Measurements from ENCODE around the gene AGRN. TPM values are rescaled to one million over a fixed set of nuclear protein-coding genes. Genes with fewer than 3 reads are reported as not detected.

AGRN gene
- total and polyA plus RNA-seq, 9 donors: 2.7 to 138 (median 14.3) TPM

GRCh38 chr1:1072299-1072848 lies 52.5 kb downstream of the AGRN start:
- Histone ChIP-seq H3K27ac (no peak overlapping the region), H3K36me3 (no peaks in the 10 kb centered on the region), H3K27me3 (peaks cover 3% of the 10 kb centered on the region), H3K9me3 (no peaks in the 10 kb centered on the region), H3K4me3 (no peak overlapping the region), H3K4me1 (ENCODE audit: insufficient read depth) (peaks cover 2% of the 10 kb centered on the region)
- intact Hi-C loops (cut with DNase I): no loop called here
- 64 to 74% (median 69%) methylated on average over 19 to 21 of the region's 21 CpGs for WGBS, 3 donors
- no peak for DNase-seq
- TF ChIP-seq POLR2A (IDR thresholded peaks at IDR 0.05): no peak

- WGBS, 3 donors: 67 to 70% (median 67%) methylated on average over 23 to 28 of the region's 28 CpGs
- no peak for DNase-seq
- Histone ChIP-seq H3K4me1 (ENCODE audit: insufficient read depth) (peaks cover 2% of the 10 kb centered on the region), H3K36me3 (no peaks in the 10 kb centered on the region), H3K27ac (no peak overlapping the region), H3K27me3 (peaks cover 3% of the 10 kb centered on the region), H3K4me3 (no peak overlapping the region), H3K9me3 (no peaks in the 10 kb centered on the region)
- TF ChIP-seq CTCF (IDR thresholded peaks at IDR 0.05): no peak
- no peak for TF ChIP-seq POLR2A (IDR thresholded peaks at IDR 0.05)
- no peak for TF ChIP-seq EP300 (IDR thresholded peaks at IDR 0.05)
- intact Hi-C loops (cut with DNase I): no loop called here
These were observed 53.2 kb downstream of the AGRN start for GRCh38 chr1:1072849-1073742.

- Histone ChIP-seq H3K4me1 (ENCODE audit: insufficient read depth) (no peaks in the 10 kb centered on the region), H3K27me3 (peaks cover 3% of the 10 kb centered on the region), H3K36me3 (no peaks in the 10 kb centered on the region), H3K4me3 (no peak within 1 kb of the TSS), H3K27ac (no peak within 1 kb of the TSS), H3K9me3 (no peaks in the 10 kb centered on the region)
- no peak for DNase-seq
- TF ChIP-seq CTCF (IDR thresholded peaks at IDR 0.05) (no peak), POLR2A (IDR thresholded peaks at IDR 0.05) (no peak)
- 67 to 82% (median 70%) methylated on average over 32 to 35 of the region's 35 CpGs for WGBS, 3 donors
- intact Hi-C loops (cut with DNase I): no loop called here
These were observed 54.0 kb downstream of the AGRN start, which contains the start of gene RNF223 for GRCh38 chr1:1073743-1074587. Gene RNF223, minus strand, starts transcription at chr1:1074306. Its CDS starts 1,740 bp downstream, at chr1:1072566.

- no peaks in the 10 kb centered on the region for H3K36me3 ChIP-seq
- intact Hi-C loops (cut with DNase I): no loop called here
- H3K27ac ChIP-seq: no peak overlapping the region
- TF ChIP-seq CTCF (IDR thresholded peaks at IDR 0.05) (no peak), POLR2A (IDR thresholded peaks at IDR 0.05) (no peak), EP300 (IDR thresholded peaks at IDR 0.05) (no peak)
- WGBS, 3 donors: 56 to 69% (median 60%) methylated on average over 14 of the region's 14 CpGs
- DNase-seq: no peak
- no peak overlapping the region for H3K4me3 ChIP-seq
- H3K4me1 ChIP-seq (ENCODE audit: insufficient read depth): peaks cover 4% of the 10 kb centered on the region
- peaks cover 3% of the 10 kb centered on the region for H3K27me3 ChIP-seq
- no peaks in the 10 kb centered on the region for H3K9me3 ChIP-seq
These were observed 54.8 kb downstream of the AGRN start for GRCh38 chr1:1074631-1075147.

Data from ovary (tissue), 9 donors.